PC-9 (cell line): Measurements from ENCODE around the gene ASCC3. TPM values are rescaled to one million over a fixed set of nuclear protein-coding genes. Genes with fewer than 3 reads are reported as not detected.

Experiments used
- BruUV-seq: library from RNA; stranded (reverse); fragments of 400-500 nt; replicated peaks from 2 replicates; lab custom pipeline; 2021; lab: Mats Ljungman, UMichigan
- CTCF ChIA-PET: fragments of 300-600 bp; sonication (Branson Sonifier 250); formaldehyde crosslinking; loops from one replicate; lab custom pipeline; 2022; ENCODE audit warnings: antibody characterized with exemption; lab: Charles Lee
- POLR2A ChIA-PET: fragments of 300-600 bp; sonication (Branson Sonifier 250); formaldehyde crosslinking; loops from one replicate; lab custom pipeline; 2022; ENCODE audit warnings: antibody characterized with exemption; ENCODE audit not compliant: unreplicated experiment; lab: Charles Lee
- DNase-seq, 2 experiments: peaks; one replicate each; pipeline versions ENCODE4 v3.0.0 to v3.0.0-alpha.2; 2015 to 2022; ENCODE audit warnings: mixed read lengths in 1 of 2
- H2AFZ ChIP-seq: fragments of 200-600 bp; sonication (generic); 2 replicates; pipeline ENCODE4 v1.8.1; 2017; ENCODE audit warnings: antibody characterized with exemption
- H3F3A ChIP-seq: fragments of 200-600 bp; sonication (generic); 2 replicates; pipeline ENCODE4 v1.8.1; 2017; ENCODE audit warnings: antibody characterized with exemption, mild to moderate bottlenecking, low read depth; ENCODE audit not compliant: insufficient read depth
- H3K27ac ChIP-seq: fragments of 200-600 bp; sonication (generic); 2 replicates; pipeline ENCODE4 v1.6.1; 2016; ENCODE audit warnings: mixed run types
- H3K27me3 ChIP-seq: fragments of 200-600 bp; sonication (generic); 2 replicates; pipeline ENCODE4 v1.6.1; 2016; ENCODE audit warnings: low read depth, mixed run types; ENCODE audit not compliant: insufficient read depth
- H3K36me3 ChIP-seq: fragments of 200-600 bp; sonication (generic); 2 replicates; pipeline ENCODE4 v1.6.1; 2016; ENCODE audit warnings: low read depth, mixed run types
- H3K4me1 ChIP-seq: fragments of 200-600 bp; sonication (generic); replicated peaks from 2 replicates; pipeline ENCODE4 v1.6.1; 2016; ENCODE audit warnings: mixed run types; ENCODE audit not compliant: insufficient read depth
- H3K4me2 ChIP-seq: fragments of 200-600 bp; sonication (generic); 2 replicates; pipeline ENCODE4 v1.6.1; 2017; ENCODE audit warnings: mixed run types
- H3K4me3 ChIP-seq: fragments of 200-600 bp; sonication (generic); 2 replicates; pipeline ENCODE4 v1.6.1; 2016; ENCODE audit warnings: mixed run types
- H3K79me2 ChIP-seq: fragments of 200-600 bp; sonication (generic); 2 replicates; pipeline ENCODE4 v1.6.1; 2017; ENCODE audit warnings: low read depth, mixed run types
- H3K9me2 ChIP-seq: fragments of 200-600 bp; sonication (generic); 2 replicates; pipeline ENCODE4 v1.8.1; 2017; ENCODE audit warnings: mild to moderate bottlenecking; ENCODE audit not compliant: insufficient read depth
- H3K9me3 ChIP-seq: fragments of 200-600 bp; sonication (generic); 2 replicates; pipeline ENCODE4 v1.8.1; 2016; ENCODE audit warnings: low read depth; ENCODE audit not compliant: insufficient read depth
- H4K20me1 ChIP-seq: fragments of 200-600 bp; sonication (generic); 2 replicates; pipeline ENCODE4 v1.8.1; 2017; ENCODE audit not compliant: insufficient read depth
- CTCF ChIP-seq: fragments of 200-600 bp; sonication (generic); conservative IDR thresholded peaks from 2 replicates; pipeline ENCODE4 v1.6.1; 2017; ENCODE audit warnings: mixed run types, antibody characterized with exemption, mild to moderate bottlenecking, moderate library complexity
- EZH2 ChIP-seq: fragments of 200-600 bp; sonication (generic); IDR thresholded peaks from 2 replicates; pipeline ENCODE4 v1.8.0; 2017; ENCODE audit warnings: antibody characterized with exemption, low read depth
- intact Hi-C: fragments of 100-400 bp; cut with micrococcal nuclease; formaldehyde crosslinking; loops from one replicate; pipeline ENCODE4 v1.10.0; 2022; ENCODE audit not compliant: unreplicated experiment
- total RNA-seq: library from RNA; stranded (reverse); gene quantifications from 2 replicates; pipeline ENCODE4 v1.2.3, GENCODE V29; 2021

Gene ASCC3
- total RNA-seq, 1 experiment from 2014 or later, result 29.4 TPM

GRCh38 chr6:100851819-100852218 lies 29.3 kb downstream of the ASCC3 start:
- Histone ChIP-seq H3K36me3 (peaks cover 17% of the 10 kb centered on the region; the same call in 1 of the 2 replicates), H3K4me2 (no peak overlapping the region), H3K27ac (no peak overlapping the region), H3K4me1 (no peaks in the 10 kb centered on the region), H3K79me2 (no peaks in the 10 kb centered on the region), H3K27me3 (no peaks in the 10 kb centered on the region), H3F3A (no peaks in the 10 kb centered on the region), H3K9me2 (no peaks in the 10 kb centered on the region), H2AFZ (no peak overlapping the region), H3K9me3 (peaks cover 10% of the 10 kb centered on the region), H3K4me3 (no peak overlapping the region), H4K20me1 (no peaks in the 10 kb centered on the region)
- CTCF ChIA-PET, result no interaction called here
- DNase-seq, result no peak
- TF ChIP-seq EZH2 (no peak), CTCF (no peak)
- no TSS peak for BruUV-seq
- intact Hi-C loops, result no loop called here
- POLR2A ChIA-PET, result no interaction called here

DNA sequence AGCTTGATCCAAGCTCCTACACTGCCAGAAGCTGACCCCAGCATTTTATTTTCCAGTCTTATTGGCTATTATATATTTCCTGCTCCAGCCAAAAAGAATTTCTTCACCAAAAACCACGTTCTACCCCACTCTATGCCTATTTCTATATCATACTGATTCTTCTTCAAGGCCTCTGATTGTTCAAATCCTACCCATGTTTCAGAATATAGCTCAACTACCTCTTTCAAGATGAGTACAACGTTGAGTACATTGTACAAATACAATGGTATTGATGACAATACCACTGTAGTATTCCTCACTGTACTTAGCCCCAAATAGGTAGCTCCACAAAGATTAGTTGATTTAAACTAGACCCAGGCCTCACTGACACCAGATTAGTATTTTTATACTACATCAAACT lies 31.0 kb downstream of the ASCC3 start:
- H3K4me3 ChIP-seq, result no peak overlapping the region
- H3K9me2 ChIP-seq, result no peaks in the 10 kb centered on the region
- no peak overlapping the region for H3K4me2 ChIP-seq
- TF ChIP-seq EZH2 (no peak), CTCF (no peak)
- no peak for DNase-seq
- H3K79me2 ChIP-seq, result no peaks in the 10 kb centered on the region
- no peaks in the 10 kb centered on the region for H3K9me3 ChIP-seq
- ChIA-PET POLR2A (no interaction called here), CTCF (no interaction called here)
- no peaks in the 10 kb centered on the region for H3K27me3 ChIP-seq
- H3K36me3 ChIP-seq, result peaks cover 8% of the 10 kb centered on the region; the same call in 1 of the 2 replicates
- H3K27ac ChIP-seq, result no peak overlapping the region
- no peaks in the 10 kb centered on the region for H3F3A ChIP-seq
- no peaks in the 10 kb centered on the region for H4K20me1 ChIP-seq
- H3K4me1 ChIP-seq, result no peaks in the 10 kb centered on the region
- H2AFZ ChIP-seq, result no peak overlapping the region
- intact Hi-C loops, result no loop called here
- no TSS peak for BruUV-seq

DNA sequence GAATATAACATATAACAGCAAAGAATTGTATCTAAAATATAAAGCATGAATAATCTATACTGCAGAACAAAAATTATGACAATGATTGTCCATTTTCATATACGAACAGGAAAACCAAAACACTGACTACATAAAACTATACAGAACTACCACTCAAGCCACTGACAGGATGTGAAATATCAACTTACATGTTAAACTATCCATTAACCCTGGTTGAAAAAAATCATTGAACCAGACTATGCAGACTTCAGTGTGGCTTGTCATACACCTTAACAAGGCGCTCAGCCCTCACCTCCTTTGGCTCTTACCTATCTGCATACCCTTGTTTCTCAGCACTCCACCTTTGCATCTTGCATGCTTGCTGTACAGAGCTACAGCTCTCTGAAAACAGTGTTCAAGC lies 34.9 kb downstream of the ASCC3 start:
- no peak overlapping the region for H3K27ac ChIP-seq
- no peaks in the 10 kb centered on the region for H3K4me1 ChIP-seq
- no TSS peak for BruUV-seq
- H3K4me2 ChIP-seq, result no peak overlapping the region
- H3K79me2 ChIP-seq, result no peaks in the 10 kb centered on the region
- H3K36me3 ChIP-seq, result peaks cover 3% of the 10 kb centered on the region; the same call in 1 of the 2 replicates
- no peak overlapping the region for H2AFZ ChIP-seq
- no peak for DNase-seq
- no peaks in the 10 kb centered on the region for H3F3A ChIP-seq
- no peaks in the 10 kb centered on the region for H3K27me3 ChIP-seq
- CTCF ChIA-PET, result no interaction called here
- no peaks in the 10 kb centered on the region for H3K9me2 ChIP-seq
- intact Hi-C loops, result no loop called here
- TF ChIP-seq EZH2 (no peak), CTCF (no peak)
- no peaks in the 10 kb centered on the region for H3K9me3 ChIP-seq
- H4K20me1 ChIP-seq, result no peaks in the 10 kb centered on the region
- no peak overlapping the region for H3K4me3 ChIP-seq
- POLR2A ChIA-PET, result no interaction called here
